Left ventricle myocardium inferior (tissue), 1 donor: ENCODE measurements around the gene PAK6. TPM values are rescaled to one million over a fixed set of nuclear protein-coding genes. Genes with fewer than 3 reads are reported as not detected.

Source experiments
- DNase-seq: peaks from one replicate; pipeline ENCODE4 v3.0.0-alpha.2; 2020
- H3K27ac ChIP-seq: fragments of 200-600 bp; replicated peaks from 2 replicates; pipeline ENCODE4 v1.8.0; 2021
- H3K27me3 ChIP-seq: fragments of 200-600 bp; 2 replicates; pipeline ENCODE4 v1.8.0; 2021; ENCODE audit warnings: low read depth
- H3K36me3 ChIP-seq: fragments of 200-600 bp; 2 replicates; pipeline ENCODE4 v1.8.0; 2021
- H3K4me1 ChIP-seq: fragments of 200-600 bp; 2 replicates; pipeline ENCODE4 v1.8.0; 2021
- H3K4me3 ChIP-seq: fragments of 200-600 bp; 2 replicates; pipeline ENCODE4 v1.8.0; 2021; ENCODE audit warnings: mild to moderate bottlenecking, moderate library complexity
- H3K9me3 ChIP-seq: fragments of 200-600 bp; replicated peaks from 2 replicates; pipeline ENCODE4 v1.8.0; 2021
- intact Hi-C: fragments of 100-400 bp; cut with micrococcal nuclease; formaldehyde crosslinking; loops from one replicate; pipeline ENCODE4 v1.11.0; 2022
- total RNA-seq: library from RNA; stranded (reverse); fragmentation: NEBNext Ultra II Directional; extraction: Animal tissue kit (Norgen Biotek cat#: 25700); gene quantifications from one replicate; pipeline ENCODE4 v1.2.1, GENCODE V29; 2021
- TF ChIP-seq, protein P1 (sequence below): fragments of 200-600 bp; IDR thresholded peaks from 2 replicates; pipeline ENCODE4 v1.8.0; 2021; ENCODE audit warnings: antibody characterized with exemption, mild to moderate bottlenecking, borderline replicate concordance
- donor health status: DM: no; HTN: yes; CAD: no; lungs with severe emphysema.

PAK6 gene
- total RNA-seq, 1 donor from 2014 or later = 8.2 TPM

DNA sequence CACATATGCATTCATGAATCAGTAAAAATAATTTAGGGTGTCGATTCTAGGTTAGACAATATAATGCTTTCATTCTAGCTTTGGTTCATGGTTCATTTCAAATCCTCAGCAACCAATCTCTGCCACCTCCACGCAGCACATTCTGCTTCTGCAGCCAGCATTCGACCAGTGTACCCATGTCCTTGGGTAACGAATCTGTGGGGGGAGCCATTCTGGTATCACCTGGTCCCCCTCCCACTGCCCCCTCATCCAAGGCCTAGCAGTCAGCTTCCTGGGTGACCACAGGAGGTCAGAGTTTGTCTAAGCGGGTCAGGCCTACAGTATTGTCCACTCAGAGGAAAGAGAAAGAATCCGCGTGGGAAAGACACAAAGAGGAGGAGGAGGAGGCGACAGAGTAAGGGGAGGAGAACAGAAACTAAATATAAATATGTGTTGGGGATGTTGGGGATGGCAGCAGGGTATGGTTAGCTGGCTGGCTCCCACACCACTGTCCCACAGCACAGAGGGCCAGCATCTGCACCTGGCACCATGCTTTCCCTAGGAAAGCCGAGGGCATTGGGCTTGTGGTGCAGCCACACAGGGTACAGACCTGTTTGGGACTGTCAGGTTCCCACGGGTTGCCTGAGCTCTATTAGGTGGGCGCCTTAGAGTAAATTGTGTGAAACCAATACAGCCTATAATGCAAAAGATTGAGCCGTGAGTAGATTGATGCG, 12.1 kb downstream of the PAK6 start:
- H3K4me1 ChIP-seq = peaks cover 40% of the 10 kb centered on the region
- H3K36me3 ChIP-seq = no peaks in the 10 kb centered on the region
- H3K27me3 ChIP-seq = peaks cover 41% of the 10 kb centered on the region
- TF ChIP-seq, protein P1, sequence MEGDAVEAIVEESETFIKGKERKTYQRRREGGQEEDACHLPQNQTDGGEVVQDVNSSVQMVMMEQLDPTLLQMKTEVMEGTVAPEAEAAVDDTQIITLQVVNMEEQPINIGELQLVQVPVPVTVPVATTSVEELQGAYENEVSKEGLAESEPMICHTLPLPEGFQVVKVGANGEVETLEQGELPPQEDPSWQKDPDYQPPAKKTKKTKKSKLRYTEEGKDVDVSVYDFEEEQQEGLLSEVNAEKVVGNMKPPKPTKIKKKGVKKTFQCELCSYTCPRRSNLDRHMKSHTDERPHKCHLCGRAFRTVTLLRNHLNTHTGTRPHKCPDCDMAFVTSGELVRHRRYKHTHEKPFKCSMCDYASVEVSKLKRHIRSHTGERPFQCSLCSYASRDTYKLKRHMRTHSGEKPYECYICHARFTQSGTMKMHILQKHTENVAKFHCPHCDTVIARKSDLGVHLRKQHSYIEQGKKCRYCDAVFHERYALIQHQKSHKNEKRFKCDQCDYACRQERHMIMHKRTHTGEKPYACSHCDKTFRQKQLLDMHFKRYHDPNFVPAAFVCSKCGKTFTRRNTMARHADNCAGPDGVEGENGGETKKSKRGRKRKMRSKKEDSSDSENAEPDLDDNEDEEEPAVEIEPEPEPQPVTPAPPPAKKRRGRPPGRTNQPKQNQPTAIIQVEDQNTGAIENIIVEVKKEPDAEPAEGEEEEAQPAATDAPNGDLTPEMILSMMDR = no peak
- intact Hi-C loops = no loop called here
- H3K4me3 ChIP-seq = no peak overlapping the region
- peak overlapping the region; percentile 72 for H3K27ac ChIP-seq
- DNase-seq = peak; percentile 9
- no peaks in the 10 kb centered on the region for H3K9me3 ChIP-seq

DNA sequence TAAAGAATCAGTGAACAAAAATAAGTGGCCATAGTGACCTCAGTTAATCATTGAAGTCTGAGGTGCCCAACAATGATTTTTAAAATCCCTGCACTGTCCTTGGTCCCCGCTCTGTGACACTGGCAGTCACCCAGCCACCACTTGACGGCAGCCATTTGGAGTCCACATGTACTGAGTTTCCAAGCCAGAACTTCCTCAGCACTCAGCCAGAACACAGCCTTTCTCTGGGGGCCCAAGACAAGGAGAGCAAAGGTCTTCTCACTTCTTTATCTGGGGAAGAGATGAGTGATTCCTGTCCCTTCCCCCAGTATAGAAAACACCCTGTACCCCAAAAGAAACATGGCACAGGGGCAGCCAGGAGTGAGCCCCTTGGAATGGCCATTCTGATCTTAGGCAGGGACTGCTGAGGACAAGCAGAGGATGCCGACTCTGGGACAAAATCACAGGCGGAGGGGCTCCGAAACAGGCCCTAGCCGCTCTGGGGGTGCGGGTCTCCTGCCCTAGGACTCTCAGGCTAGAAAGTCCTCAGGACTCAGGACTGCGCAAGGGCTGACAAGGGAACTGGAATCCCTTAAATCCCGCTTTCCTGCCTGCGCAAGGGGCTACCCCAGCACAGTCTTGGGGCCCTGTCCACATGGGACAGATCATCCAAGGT, 12.8 kb downstream of the PAK6 start:
- H3K27me3 ChIP-seq = peaks cover 45% of the 10 kb centered on the region
- intact Hi-C loops = no loop called here
- H3K36me3 ChIP-seq = no peaks in the 10 kb centered on the region
- DNase-seq = peak; percentile 61
- peak overlapping the region; percentile 72 for H3K27ac ChIP-seq
- TF ChIP-seq, protein P1 = no peak
- peak overlapping the region; percentile 69 for H3K4me3 ChIP-seq
- H3K4me1 ChIP-seq = peaks cover 40% of the 10 kb centered on the region
- H3K9me3 ChIP-seq = no peaks in the 10 kb centered on the region

DNA sequence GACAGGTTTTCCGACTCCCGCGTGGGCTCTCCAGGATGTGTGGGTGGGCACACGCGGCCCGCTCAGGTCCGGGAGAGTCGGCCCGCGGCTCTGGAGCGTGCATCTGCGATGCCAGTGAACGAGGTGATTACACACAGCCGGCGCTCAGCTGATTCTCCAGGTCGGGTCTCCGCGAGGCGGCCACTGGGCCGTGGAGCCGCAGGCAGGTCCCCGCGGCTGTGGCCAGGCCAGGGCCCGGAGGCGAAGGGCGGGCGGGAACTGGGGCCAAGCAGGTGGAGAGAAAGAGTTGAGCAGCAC, 13.2 kb downstream of the PAK6 start:
- Histone ChIP-seq H3K27ac (peak overlapping the region; percentile 72), H3K36me3 (no peaks in the 10 kb centered on the region), H3K27me3 (peaks cover 45% of the 10 kb centered on the region), H3K9me3 (no peaks in the 10 kb centered on the region), H3K4me1 (peaks cover 40% of the 10 kb centered on the region), H3K4me3 (peak overlapping the region; percentile 69)
- TF ChIP-seq, protein P1 = no peak
- peak; percentile 12 for DNase-seq
- intact Hi-C loops = no loop called here

- peaks cover 47% of the 10 kb centered on the region for H3K27me3 ChIP-seq
- H3K4me1 ChIP-seq = peaks cover 40% of the 10 kb centered on the region
- peak; percentile 40 for DNase-seq
- peak overlapping the region; percentile 69 for H3K4me3 ChIP-seq
- TF ChIP-seq, protein P1 = no peak
- intact Hi-C loops = no loop called here
- no peaks in the 10 kb centered on the region for H3K36me3 ChIP-seq
- peak overlapping the region; percentile 72 for H3K27ac ChIP-seq
- H3K9me3 ChIP-seq = no peaks in the 10 kb centered on the region
These were observed 13.7 kb downstream of the PAK6 start for GRCh38 chr15:40252438-40253166.

GRCh38 chr15:40253167-40253790, 14.4 kb downstream of the PAK6 start:
- intact Hi-C loops = no loop called here
- H3K9me3 ChIP-seq = no peaks in the 10 kb centered on the region

More at GRCh38 chr15:40253167-40253790, 14.4 kb downstream of the PAK6 start:
- Histone ChIP-seq H3K27ac (peak overlapping the region; percentile 72), H3K4me1 (peaks cover 40% of the 10 kb centered on the region), H3K36me3 (no peaks in the 10 kb centered on the region), H3K27me3 (peaks cover 54% of the 10 kb centered on the region), H3K4me3 (peak overlapping the region; percentile 69)
- no peak for DNase-seq
- TF ChIP-seq, protein P1 = no peak
